NCI-H2196 treated with DMSO at 0.1 percent for 48 hours (cell line): Measurements from ENCODE around the gene PLPP7.
"Not testable (repeated sequence)": the region's sequence is repeated elsewhere in the genome, so short reads cannot be mapped to it uniquely, and the experiment has no call there.

Source experiments
- DNase-seq: peaks from one replicate; lab custom pipeline; 2025; ENCODE audit not compliant: unreplicated experiment; lab: John Stamatoyannopoulos, UW

PLPP7 gene

DNA sequence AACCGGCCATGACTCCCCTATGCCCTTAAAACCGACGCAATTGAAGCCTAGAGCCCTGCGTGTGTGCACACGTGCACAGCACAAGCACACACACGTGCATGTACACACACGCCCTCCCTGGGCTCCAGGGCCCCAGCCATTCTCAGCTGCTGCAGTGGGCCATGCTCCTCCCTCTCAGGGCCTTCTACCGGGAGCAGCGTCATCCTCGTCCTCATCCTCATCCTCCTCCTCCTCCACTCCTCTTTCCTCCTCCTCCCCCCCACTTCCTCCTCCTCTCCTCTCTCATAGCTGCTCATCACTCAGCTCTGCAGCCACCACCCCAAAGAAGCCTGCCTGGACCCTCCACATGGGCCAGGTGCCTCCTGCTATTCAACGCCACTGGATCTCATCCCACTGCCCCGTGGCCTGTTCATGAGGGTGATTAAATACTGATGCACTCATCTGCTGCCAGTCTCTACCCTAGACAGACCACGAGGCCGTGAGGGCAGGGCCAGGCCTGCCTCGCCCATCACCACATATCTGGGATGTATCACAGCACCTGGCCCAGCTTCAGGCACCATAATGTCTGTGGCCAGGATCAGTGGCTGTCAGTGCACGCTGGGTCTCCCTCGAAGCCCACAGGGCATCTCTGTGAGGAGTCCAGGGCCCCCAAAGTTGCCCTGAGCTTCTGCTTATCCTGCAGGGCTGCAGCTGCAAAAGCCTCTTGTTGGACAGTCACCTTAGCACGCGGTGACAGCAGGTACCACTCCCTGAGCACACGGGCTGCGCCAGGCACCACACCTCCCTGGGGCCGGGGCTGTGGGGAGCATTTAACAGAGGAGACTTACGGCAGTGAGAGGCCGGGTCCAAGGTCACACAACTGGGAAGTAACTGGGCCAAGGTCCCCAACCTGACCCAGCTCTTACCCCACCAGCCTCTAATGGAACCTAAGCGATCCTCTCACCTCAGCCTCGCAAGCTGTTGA lies 23.0 kb upstream of the PLPP7 start:
- no peak for DNase-seq

GRCh38 chr9:131270171-131271015 lies 19.1 kb upstream of the PLPP7 start:
- no peak for DNase-seq

GRCh38 chr9:131271016-131271273 lies 18.6 kb upstream of the PLPP7 start:
- DNase-seq, result not testable (repeated sequence)

DNA sequence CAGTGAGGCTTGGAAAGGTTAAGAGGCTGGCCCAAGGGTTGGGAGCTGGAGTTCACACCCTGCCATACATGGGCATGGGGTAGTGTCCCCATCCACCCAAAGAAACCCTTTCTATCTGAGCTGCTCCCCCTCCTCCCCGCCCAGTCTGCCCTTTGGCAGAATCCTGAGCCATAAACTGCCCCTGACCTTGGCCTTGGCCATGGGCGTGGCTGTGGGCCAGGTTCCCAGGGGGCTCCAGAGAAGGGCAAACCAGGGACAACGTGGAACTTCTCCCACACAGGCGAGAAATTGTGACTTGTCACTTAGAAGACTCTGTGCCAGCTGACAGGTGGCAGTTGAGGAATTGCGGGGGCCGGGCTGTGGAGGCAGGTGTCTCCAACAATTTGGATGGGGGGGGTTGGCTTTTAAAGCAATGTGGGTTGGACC lies 18.0 kb upstream of the PLPP7 start:
- no peak for DNase-seq

DNA sequence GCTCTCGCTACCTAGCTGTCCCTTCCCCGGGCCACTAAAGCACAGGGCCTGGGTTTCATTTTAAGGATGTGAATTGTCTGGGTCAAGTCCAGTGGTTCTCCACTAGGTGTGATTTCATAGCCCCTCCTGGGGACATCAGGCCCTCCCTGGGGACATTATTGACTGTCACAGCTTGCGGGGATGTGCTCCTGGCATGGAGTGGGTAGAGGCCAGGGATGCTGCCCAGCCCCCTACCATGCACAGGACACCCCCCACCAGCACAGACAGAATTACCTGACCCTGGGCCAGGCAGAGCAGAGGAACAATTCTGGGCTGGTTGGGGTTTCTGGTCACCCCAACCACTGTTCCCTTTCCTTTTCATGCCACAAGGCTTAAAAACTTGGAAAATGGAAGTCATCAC lies 17.3 kb upstream of the PLPP7 start:
- no peak for DNase-seq

DNA sequence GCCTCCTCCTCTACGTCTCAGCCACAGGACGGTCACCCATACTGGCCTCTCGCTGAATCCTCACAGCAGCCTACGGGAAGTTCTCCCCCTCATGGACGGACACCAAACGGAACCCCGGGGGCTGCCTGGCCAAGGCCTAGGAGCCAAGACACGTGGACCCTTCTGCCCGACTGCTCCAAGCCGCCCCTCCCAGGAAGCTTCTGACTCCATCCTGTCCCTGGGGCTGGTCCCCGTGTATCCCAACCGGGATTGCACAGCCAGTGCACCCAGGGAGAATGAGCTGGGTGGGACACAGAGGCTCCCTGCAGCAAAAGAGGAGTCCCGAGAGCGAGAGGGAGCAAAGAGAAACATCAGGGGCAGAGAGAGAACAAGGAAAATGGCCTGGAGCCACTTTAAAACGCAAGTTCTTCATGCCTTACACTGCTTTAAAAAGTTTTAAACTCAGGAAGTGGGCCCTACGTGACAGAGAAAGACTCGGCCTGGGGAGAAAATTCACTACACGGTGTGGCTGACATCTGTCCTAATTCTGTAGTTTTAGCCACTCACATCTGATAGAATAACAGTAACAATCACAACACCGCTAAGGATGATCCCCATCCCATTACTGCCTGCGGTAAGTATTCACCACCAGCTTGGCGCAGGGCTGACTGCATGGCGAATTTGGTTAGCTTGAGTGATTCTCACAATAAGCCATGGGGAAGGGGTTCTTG lies 16.2 kb upstream of the PLPP7 start:
- no peak for DNase-seq

- DNase-seq, result no peak
These were observed 15.5 kb upstream of the PLPP7 start for GRCh38 chr9:131273856-131274673.

- no peak for DNase-seq
These were observed 14.7 kb upstream of the PLPP7 start for GRCh38 chr9:131274674-131275331.

DNA sequence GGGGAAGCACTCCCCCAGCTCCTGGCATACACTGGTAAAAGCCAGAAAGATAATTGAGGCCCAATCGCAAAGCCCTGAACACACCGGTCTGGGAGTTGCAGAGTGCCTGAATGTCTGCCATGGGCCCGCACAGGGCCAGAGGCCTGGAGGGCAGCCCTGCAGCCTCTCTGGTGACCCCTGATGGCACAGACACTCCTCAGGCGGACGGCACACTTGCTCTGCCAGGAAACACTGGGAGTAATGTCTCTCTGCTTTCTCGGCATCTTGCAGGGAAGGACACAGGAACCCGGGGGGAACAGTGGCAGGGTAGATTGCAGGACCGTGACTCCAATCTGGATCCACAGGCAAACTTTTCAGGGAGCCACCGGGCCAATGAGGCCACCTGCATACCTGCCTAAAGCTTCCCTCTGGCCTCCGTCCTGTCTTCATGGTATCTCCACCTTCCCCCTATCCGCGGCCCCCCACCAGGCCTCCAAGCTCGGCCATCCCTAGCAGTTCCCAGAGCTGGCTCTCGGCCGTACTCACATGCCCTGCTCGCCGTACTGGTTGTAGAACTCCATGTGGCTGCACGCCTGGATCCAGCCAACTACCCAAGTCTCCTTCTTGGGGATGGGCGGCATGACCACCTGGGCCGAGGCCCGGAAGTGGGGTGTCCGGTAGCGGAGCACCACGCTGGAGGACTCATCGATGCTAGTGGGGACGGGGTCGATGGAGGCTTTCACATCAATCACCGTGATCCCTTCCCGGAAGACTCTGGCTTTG lies 14.0 kb upstream of the PLPP7 start:
- DNase-seq, result no peak

DNA sequence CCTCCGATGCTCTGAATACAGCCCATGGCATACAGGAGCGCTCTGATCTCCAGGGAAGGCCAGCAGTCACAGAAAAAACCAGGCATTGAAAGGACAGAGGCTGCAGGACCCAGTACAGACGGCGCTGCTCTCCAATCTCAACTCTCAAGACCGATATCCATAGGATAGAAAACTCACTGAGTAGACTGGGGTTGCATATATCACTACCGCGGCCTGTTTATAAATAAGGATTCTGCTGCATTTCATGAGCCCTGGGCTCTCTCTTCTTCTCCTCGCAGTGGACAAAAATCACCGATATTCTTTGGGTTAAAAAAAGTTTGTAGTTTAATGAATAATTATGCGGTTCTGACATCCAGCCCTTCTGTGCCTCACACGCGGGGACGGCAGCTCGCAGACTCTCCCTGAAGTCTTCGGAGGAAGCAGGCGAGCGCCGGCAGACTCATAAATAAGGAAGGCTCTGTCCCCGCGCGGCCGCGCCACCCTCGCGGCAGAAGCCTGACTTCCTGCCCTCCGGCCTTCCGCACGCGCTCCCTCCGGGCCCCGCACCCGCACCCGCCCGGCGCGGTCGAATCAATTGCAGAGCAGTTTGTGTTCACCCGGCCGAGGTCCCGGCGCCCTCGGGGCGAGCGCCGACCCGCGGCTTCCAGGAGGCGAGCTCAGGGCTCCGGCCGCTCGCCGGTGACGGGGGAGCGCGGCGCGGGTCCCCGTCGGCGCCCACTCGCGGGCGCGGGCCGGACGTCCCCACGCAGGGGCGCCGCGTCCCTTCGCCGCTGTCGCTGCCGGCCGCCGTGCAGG lies 13.2 kb upstream of the PLPP7 start, which contains the start of gene FAM78A:
FAM78A (minus strand) TSS at position 417 of the 795 bp plus-strand sequence; CDS start at position 86, 331 bp downstream.
- no peak for DNase-seq

DNA sequence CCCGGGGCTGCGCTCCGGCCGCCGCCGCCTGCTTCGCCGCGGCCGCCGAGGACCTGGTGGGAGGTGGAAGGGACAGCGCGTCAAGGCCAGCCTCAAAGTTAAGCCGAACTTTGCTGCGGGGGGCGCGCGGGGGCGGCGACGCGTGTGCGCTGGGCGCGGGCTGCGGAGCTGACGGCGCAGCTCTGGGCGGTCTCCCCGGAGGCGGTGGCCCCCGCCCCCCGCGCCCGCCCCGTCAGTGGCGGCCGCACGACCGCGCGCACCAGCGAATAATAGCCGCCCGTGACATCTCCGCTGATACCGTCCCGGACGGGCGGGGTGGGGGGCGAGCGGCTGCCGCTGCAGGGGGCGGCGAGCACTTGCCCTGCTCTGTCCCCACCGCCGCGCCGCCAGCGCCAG lies 12.6 kb upstream of the PLPP7 start:
- no peak for DNase-seq

- DNase-seq, result no peak
These were observed 12.1 kb upstream of the PLPP7 start for GRCh38 chr9:131277287-131277909.

- DNase-seq, result peak; percentile 73
These were observed 11.4 kb upstream of the PLPP7 start for GRCh38 chr9:131277910-131278701.

GRCh38 chr9:131278702-131279111 lies 10.8 kb upstream of the PLPP7 start:
- DNase-seq, result no peak

DNA sequence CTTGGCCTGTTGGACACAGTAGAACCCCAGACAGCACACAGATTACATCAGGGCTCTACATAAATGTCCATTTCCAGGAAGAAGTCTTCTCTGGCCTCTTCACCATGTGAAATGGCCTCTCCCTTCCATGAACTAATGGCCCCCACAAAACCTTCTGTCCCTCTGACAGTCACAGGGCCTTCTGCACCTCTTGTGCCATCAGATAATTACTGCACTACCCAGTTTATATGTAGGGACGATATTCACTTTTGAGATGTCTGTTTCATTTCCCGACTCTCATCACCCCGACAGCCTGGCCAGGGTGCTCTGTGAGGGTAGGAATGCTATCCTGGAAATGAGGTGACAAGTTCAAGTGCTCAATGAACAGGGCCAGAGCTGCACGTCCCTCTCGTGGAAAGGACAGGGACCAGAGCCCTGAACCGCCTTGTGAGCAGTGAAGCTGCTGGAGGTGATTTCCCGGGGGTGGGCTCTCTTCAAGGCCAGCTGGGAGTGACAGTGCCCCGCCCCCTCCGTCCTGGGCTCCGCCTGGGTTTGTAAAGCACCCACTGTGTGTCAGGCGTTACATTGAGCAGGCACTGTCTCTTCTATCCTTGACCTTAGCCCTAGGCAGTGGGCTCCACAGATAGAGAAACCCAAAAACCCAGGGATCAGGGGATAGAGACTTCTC lies 10.2 kb upstream of the PLPP7 start:
- DNase-seq, result no peak

GRCh38 chr9:131279863-131280570 lies 9.5 kb upstream of the PLPP7 start:
- DNase-seq, result no peak
